Smooth muscle cell (in vitro differentiated cells): ENCODE measurements around the gene BUD23. TPM values are rescaled to one million over a fixed set of nuclear protein-coding genes. Genes with fewer than 3 reads are reported as not detected.

Source experiments
- DNase-seq: peaks from one replicate; lab custom pipeline; 2025; ENCODE audit not compliant: unreplicated experiment; lab: John Stamatoyannopoulos, UW
- H2AFZ ChIP-seq: fragments of 200-600 bp; sonication (generic); 2 replicates; pipeline ENCODE4 v1.6.0; 2016; ENCODE audit warnings: antibody characterized with exemption, low read depth, mild to moderate bottlenecking
- H3F3A ChIP-seq: fragments of 200-600 bp; sonication (generic); 2 replicates; pipeline ENCODE4 v1.6.0; 2017; ENCODE audit warnings: antibody characterized with exemption, low read depth
- H3K27ac ChIP-seq: fragments of 200-600 bp; sonication (generic); 2 replicates; pipeline ENCODE4 v1.5.1; 2016; ENCODE audit warnings: low read depth, mild to moderate bottlenecking
- H3K27me3 ChIP-seq: fragments of 200-600 bp; sonication (generic); 2 replicates; pipeline ENCODE4 v1.6.1; 2016; ENCODE audit warnings: low read depth, mild to moderate bottlenecking
- H3K36me3 ChIP-seq: fragments of 200-600 bp; sonication (generic); 2 replicates; pipeline ENCODE4 v1.5.1; 2016; ENCODE audit warnings: low read depth
- H3K4me1 ChIP-seq: fragments of 200-600 bp; sonication (generic); 2 replicates; pipeline ENCODE4 v1.5.1; 2016; ENCODE audit warnings: low read depth
- H3K4me2 ChIP-seq: fragments of 200-600 bp; sonication (generic); 2 replicates; pipeline ENCODE4 v1.6.0; 2016; ENCODE audit warnings: mild to moderate bottlenecking
- H3K4me3 ChIP-seq: fragments of 200-600 bp; sonication (generic); 2 replicates; pipeline ENCODE4 v1.5.1; 2016; ENCODE audit warnings: mild to moderate bottlenecking
- H3K79me2 ChIP-seq: fragments of 200-600 bp; sonication (generic); 2 replicates; pipeline ENCODE4 v1.6.0; 2016; ENCODE audit warnings: low read depth, mild to moderate bottlenecking
- H3K9ac ChIP-seq: fragments of 200-600 bp; sonication (generic); 2 replicates; pipeline ENCODE4 v1.6.0; 2016; ENCODE audit warnings: low read depth
- H3K9me3 ChIP-seq: fragments of 200-600 bp; sonication (generic); replicated peaks from 2 replicates; pipeline ENCODE4 v1.5.1; 2016; ENCODE audit warnings: low read depth
- H4K20me1 ChIP-seq: fragments of 200-600 bp; sonication (generic); 2 replicates; pipeline ENCODE4 v1.6.0; 2016; ENCODE audit warnings: low read depth
- CTCF ChIP-seq: fragments of 200-600 bp; sonication (generic); IDR thresholded peaks from 2 replicates; pipeline ENCODE4 v1.5.1; 2017; ENCODE audit warnings: borderline replicate concordance, mild to moderate bottlenecking, antibody characterized with exemption; ENCODE audit not compliant: insufficient read depth, poor library complexity, severe bottlenecking
- WGBS: methylation state at CpG from one replicate; pipeline ENCODE4 v1.1.7; 2016; ENCODE audit warnings: low lambda C conversion rate; 5-methylcytosine and 5-hydroxymethylcytosine counted together
- polyA plus RNA-seq: library from polyadenylated mRNA; unstranded; fragments of >200 nt; fragmentation: Nextera tagmentation; extraction: Ambion mirVana; gene quantifications from 2 replicates; pipeline ENCODE4 v1.2.1, GENCODE V29; 2016
- total RNA-seq: library from RNA; depleted of rRNA; stranded (reverse); fragments of >200 nt; gene quantifications from 2 replicates; pipeline ENCODE4 v1.2.3, GENCODE V29; 2014

BUD23 gene
- total and polyA plus RNA-seq, 2 experiments from 2014 or later: 43.0 to 116 TPM

- Histone ChIP-seq H3K9ac (no peak overlapping the region), H2AFZ (no peak overlapping the region), H4K20me1 (no peaks in the 10 kb centered on the region), H3K36me3 (no peaks in the 10 kb centered on the region), H3K27me3 (peaks cover 19% of the 10 kb centered on the region), H3K27ac (peak overlapping the region; percentile 70), H3K79me2 (no peaks in the 10 kb centered on the region), H3K4me1 (peaks cover 25% of the 10 kb centered on the region), H3F3A (no peaks in the 10 kb centered on the region), H3K4me2 (no peak overlapping the region), H3K9me3 (no peaks in the 10 kb centered on the region), H3K4me3 (no peak overlapping the region)
- WGBS: 62% methylated on average over 5 of the region's 5 CpGs
- no peak for TF ChIP-seq CTCF
- no peak for DNase-seq
These were observed 57.4 kb downstream of the BUD23 start for GRCh38 chr7:73740771-73741170.

- Histone ChIP-seq H3K4me2 (no peak overlapping the region), H4K20me1 (no peaks in the 10 kb centered on the region), H3K27ac (peak overlapping the region; percentile 88), H3K27me3 (peaks cover 19% of the 10 kb centered on the region), H3K4me1 (peaks cover 25% of the 10 kb centered on the region), H2AFZ (no peak overlapping the region), H3K36me3 (no peaks in the 10 kb centered on the region), H3K79me2 (no peaks in the 10 kb centered on the region), H3K9ac (no peak overlapping the region), H3K4me3 (no peak overlapping the region), H3K9me3 (no peaks in the 10 kb centered on the region), H3F3A (no peaks in the 10 kb centered on the region)
- TF ChIP-seq CTCF: no peak
- DNase-seq: no peak
- 71% methylated on average over 5 of the region's 5 CpGs for WGBS
These were observed 58.2 kb downstream of the BUD23 start for GRCh38 chr7:73741600-73741999.

GRCh38 chr7:73742338-73742752 lies 58.9 kb downstream of the BUD23 start:
- H3K4me1 ChIP-seq: peaks cover 25% of the 10 kb centered on the region
- H3K27ac ChIP-seq: peak overlapping the region; percentile 88
- no peaks in the 10 kb centered on the region for H3K36me3 ChIP-seq
- no peak overlapping the region for H3K4me3 ChIP-seq
- WGBS: 36% methylated on average over 7 of the region's 7 CpGs
- no peaks in the 10 kb centered on the region for H4K20me1 ChIP-seq
- H3K9ac ChIP-seq: peak overlapping the region; percentile 56
- H3K79me2 ChIP-seq: no peaks in the 10 kb centered on the region
- H3K27me3 ChIP-seq: peaks cover 19% of the 10 kb centered on the region
- H3K9me3 ChIP-seq: no peaks in the 10 kb centered on the region
- no peak overlapping the region for H2AFZ ChIP-seq
- no peaks in the 10 kb centered on the region for H3F3A ChIP-seq
- DNase-seq: no peak
- no peak for TF ChIP-seq CTCF
- H3K4me2 ChIP-seq: no peak overlapping the region

- Histone ChIP-seq H3K9ac (peak overlapping the region; percentile 66), H3K4me2 (no peak overlapping the region)
- WGBS: 18% methylated on average over 35 of the region's 35 CpGs
These were observed 59.6 kb downstream of the BUD23 start for GRCh38 chr7:73742753-73743641.

More at GRCh38 chr7:73742753-73743641, 59.6 kb downstream of the BUD23 start:
- H3K9me3 ChIP-seq: no peaks in the 10 kb centered on the region
- DNase-seq: no peak
- no peak overlapping the region for H3K4me3 ChIP-seq
- no peaks in the 10 kb centered on the region for H3F3A ChIP-seq
- H3K36me3 ChIP-seq: no peaks in the 10 kb centered on the region
- H3K27ac ChIP-seq: peak overlapping the region; percentile 88
- H2AFZ ChIP-seq: no peak overlapping the region
- H3K79me2 ChIP-seq: no peaks in the 10 kb centered on the region
- H4K20me1 ChIP-seq: no peaks in the 10 kb centered on the region
- no peak for TF ChIP-seq CTCF
- H3K4me1 ChIP-seq: peaks cover 25% of the 10 kb centered on the region
- H3K27me3 ChIP-seq: peaks cover 19% of the 10 kb centered on the region
